KMS-11 (cell line): ENCODE measurements around the gene FLNC.

Source experiments
- H2AFZ ChIP-seq: fragments of 200-600 bp; sonication (generic); 2 replicates; pipeline ENCODE4 v1.6.1; 2016; ENCODE audit warnings: antibody characterized with exemption, mixed run types, low read depth
- H3K27ac ChIP-seq: fragments of 200-600 bp; sonication (generic); 2 replicates; pipeline ENCODE4 v1.6.1; 2016; ENCODE audit warnings: mild to moderate bottlenecking, mixed run types
- H3K27me3 ChIP-seq: fragments of 200-600 bp; sonication (generic); 2 replicates; pipeline ENCODE4 v1.6.1; 2017; ENCODE audit warnings: mild to moderate bottlenecking, low read depth, mixed run types, moderate library complexity; ENCODE audit not compliant: insufficient read depth
- H3K36me3 ChIP-seq: fragments of 200-600 bp; sonication (generic); 2 replicates; pipeline ENCODE4 v1.6.1; 2017; ENCODE audit warnings: mild to moderate bottlenecking, mixed run types; ENCODE audit not compliant: insufficient read depth
- H3K4me1 ChIP-seq: fragments of 200-600 bp; sonication (generic); 2 replicates; pipeline ENCODE4 v1.6.1; 2016; ENCODE audit warnings: mild to moderate bottlenecking, low read depth, mixed run types; ENCODE audit not compliant: poor library complexity, severe bottlenecking
- H3K4me2 ChIP-seq: fragments of 200-600 bp; sonication (generic); 2 replicates; pipeline ENCODE4 v1.7.0; 2016; ENCODE audit warnings: mild to moderate bottlenecking, mixed run types
- H3K4me3 ChIP-seq: fragments of 200-600 bp; sonication (generic); IDR thresholded peaks from 2 replicates; pipeline ENCODE4 v1.6.1; 2017; ENCODE audit warnings: low read depth, low read length, mixed read lengths; ENCODE audit not compliant: insufficient read depth
- H3K79me2 ChIP-seq: fragments of 200-600 bp; sonication (generic); 2 replicates; pipeline ENCODE4 v1.6.1; 2016; ENCODE audit warnings: low read depth, mixed run types; ENCODE audit not compliant: insufficient read depth
- H3K9ac ChIP-seq: fragments of 200-600 bp; sonication (generic); 2 replicates; pipeline ENCODE4 v1.6.1; 2016; ENCODE audit warnings: mild to moderate bottlenecking, mixed run types
- H4K20me1 ChIP-seq: fragments of 200-600 bp; sonication (generic); 2 replicates; pipeline ENCODE4 v1.6.1; 2016; ENCODE audit warnings: mild to moderate bottlenecking, mixed run types; ENCODE audit not compliant: insufficient read depth
- CTCF ChIP-seq: fragments of 200-600 bp; sonication (generic); conservative IDR thresholded peaks from 2 replicates; pipeline ENCODE4 v1.6.1; 2017; ENCODE audit warnings: low read depth, mild to moderate bottlenecking, antibody characterized with exemption, low read length, moderate library complexity, mixed read lengths

Gene FLNC

DNA sequence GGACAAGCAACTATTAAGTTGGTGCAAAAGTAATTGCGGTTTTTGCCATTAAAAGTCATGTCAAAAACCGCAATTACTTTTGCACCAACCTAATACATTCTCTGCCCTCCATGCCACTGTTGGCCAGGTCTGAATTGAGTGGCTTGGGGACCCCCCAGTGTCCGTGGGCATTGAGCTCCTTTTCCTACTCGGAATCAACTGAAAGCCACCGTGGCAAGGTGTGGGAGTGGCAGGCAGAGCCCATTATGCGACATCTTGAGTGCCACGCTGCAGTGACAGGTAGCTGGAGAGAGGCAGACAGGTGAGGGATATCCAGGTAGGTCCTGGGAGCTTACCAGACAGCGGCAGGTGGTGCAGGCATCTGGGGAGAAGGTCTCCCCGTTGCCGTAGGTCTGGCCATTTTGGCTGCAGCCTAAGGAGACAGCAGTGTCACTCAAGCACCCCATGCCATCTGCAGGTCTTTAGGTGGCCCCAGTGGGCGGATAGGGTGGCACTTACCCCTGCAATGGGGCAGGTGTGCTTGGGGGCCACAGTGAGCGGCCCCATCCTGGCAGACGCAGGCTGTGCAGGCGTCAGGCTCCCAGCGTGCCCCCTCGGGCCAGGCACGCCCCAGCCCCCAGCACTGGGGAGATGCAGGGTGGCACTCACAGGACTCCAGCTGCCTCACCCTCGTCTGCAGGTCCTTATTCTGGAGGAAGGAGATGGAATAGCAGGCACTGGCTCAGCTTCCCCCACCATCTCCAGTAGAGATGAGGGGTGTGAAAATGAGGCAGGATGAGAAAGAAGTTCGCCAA is 76.8 kb downstream of the FLNC start:
- TF ChIP-seq CTCF = no peak
- no peaks in the 10 kb centered on the region for H3K79me2 ChIP-seq
- peaks cover 18% of the 10 kb centered on the region; the same call in 1 of the 2 replicates for H3K27me3 ChIP-seq
- no peak overlapping the region for H2AFZ ChIP-seq
- no peaks in the 10 kb centered on the region for H3K36me3 ChIP-seq
- H3K4me2 ChIP-seq = no peak overlapping the region
- no peak overlapping the region for H3K27ac ChIP-seq
- no peak overlapping the region for H3K4me3 ChIP-seq
- H3K4me1 ChIP-seq = peaks cover 8% of the 10 kb centered on the region
- no peak overlapping the region for H3K9ac ChIP-seq
- H4K20me1 ChIP-seq = no peaks in the 10 kb centered on the region
